Spinal cord (tissue), 10 donors: ENCODE measurements around the gene NEU4. TPM values are rescaled to one million over a fixed set of nuclear protein-coding genes. Genes with fewer than 3 reads are reported as not detected.
"Not testable (repeated sequence)": the region's sequence is repeated elsewhere in the genome, so short reads cannot be mapped to it uniquely, and the experiment has no call there.

ENCODE experiments used
- DNase-seq, 6 donors: peaks; one replicate each; pipeline versions ENCODE4 v3.0.0 to v3.0.0-alpha.2; 2013 to 2015; ENCODE audit warnings: low spot score in 6 of 6, low read depth in 4 of 6
- H3K27ac ChIP-seq: one replicate; pipeline ENCODE4 v1.5.1; 2013; ENCODE audit warnings: low read depth, low read length, control low read depth
- H3K27me3 ChIP-seq: one replicate; pipeline ENCODE4 v1.6.1; 2013; ENCODE audit warnings: low read length; ENCODE audit not compliant: control insufficient read depth, insufficient read depth
- H3K36me3 ChIP-seq: one replicate; pipeline ENCODE4 v1.6.1; 2013; ENCODE audit warnings: low read length; ENCODE audit not compliant: control insufficient read depth, insufficient read depth
- H3K4me1 ChIP-seq: one replicate; pipeline ENCODE4 v1.6.1; 2013; ENCODE audit warnings: low read length; ENCODE audit not compliant: control insufficient read depth, insufficient read depth
- H3K4me3 ChIP-seq: one replicate; pipeline ENCODE4 v1.5.1; 2013; ENCODE audit warnings: low read depth, low read length, control low read depth
- H3K9me3 ChIP-seq: one replicate; pipeline ENCODE4 v1.6.1; 2013; ENCODE audit warnings: low read length; ENCODE audit not compliant: control insufficient read depth, insufficient read depth
- WGBS: methylation state at CpG from one replicate; pipeline ENCODE4 v1.1.5; 2013; ENCODE audit warnings: missing lambda C conversion rate; ENCODE audit not compliant: insufficient coverage; 5-methylcytosine and 5-hydroxymethylcytosine counted together
- polyA plus RNA-seq, 2 donors: library from polyadenylated mRNA; unstranded; fragments of 120-200 nt; gene quantifications; one replicate each; pipeline ENCODE4 v1.2.1, GENCODE V29; 2013; ENCODE audit not compliant: insufficient read length in 2 of 2
- total RNA-seq, 2 donors: library from RNA; depleted of rRNA in 1 of 2; stranded (reverse); fragments of 120-200 nt in 1 of 2; fragments of >200 nt in 1 of 2; gene quantifications; one replicate each; pipeline versions ENCODE4 v1.2.3 to v1.2.4, GENCODE V29; 2013 to 2014
- donor health status: healthy.

Gene NEU4
- total and polyA plus RNA-seq, 4 donors, result 1.2 to 8.3 (median 4.7) TPM

DNA sequence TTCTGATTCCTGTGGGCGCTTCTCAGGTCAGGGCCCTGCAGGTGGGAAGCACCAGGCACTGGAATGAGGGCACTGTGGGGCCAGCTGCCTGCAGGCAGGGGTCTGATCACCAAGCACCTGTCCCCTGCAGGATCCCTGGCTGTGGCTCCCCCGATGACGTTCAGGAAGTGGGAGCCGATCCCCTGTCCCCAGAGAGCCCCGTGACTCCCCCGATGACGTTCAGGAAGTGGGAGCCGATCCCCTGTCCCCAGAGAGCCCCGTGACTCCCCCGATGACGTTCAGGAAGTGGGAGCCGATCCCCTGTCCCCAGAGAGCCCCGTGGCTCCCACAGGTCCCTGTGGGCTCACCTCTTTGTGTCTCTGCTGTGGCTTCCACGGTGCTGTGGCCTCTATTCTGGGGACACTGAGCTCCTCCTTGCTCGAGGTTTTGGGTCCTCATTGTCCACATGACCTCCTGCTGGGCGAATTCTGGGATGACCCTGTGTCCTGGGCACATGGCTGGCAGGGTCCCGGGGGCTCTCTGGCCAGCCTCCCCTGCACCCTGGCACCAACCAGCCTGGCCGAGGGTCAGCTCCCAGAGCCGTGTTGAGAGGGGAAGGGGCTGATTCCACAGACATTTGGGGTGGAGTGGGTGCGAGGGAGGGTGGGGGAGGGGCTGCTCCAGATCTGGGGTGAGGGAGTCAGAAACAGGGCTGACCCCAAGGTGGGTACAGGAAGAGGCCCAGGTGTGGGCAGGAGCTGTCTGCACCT, 4.8 kb downstream of the NEU4 start:
- H3K4me3 ChIP-seq, result no peak overlapping the region
- DNase-seq, result no peak
- peak overlapping the region; percentile 47 for H3K27ac ChIP-seq
- WGBS, result 72% methylated on average over 20 of the region's 20 CpGs
- H3K36me3 ChIP-seq, result peaks cover 15% of the 10 kb centered on the region
- peaks cover 63% of the 10 kb centered on the region for H3K4me1 ChIP-seq
- no peaks in the 10 kb centered on the region for H3K27me3 ChIP-seq
- no peaks in the 10 kb centered on the region for H3K9me3 ChIP-seq

DNA sequence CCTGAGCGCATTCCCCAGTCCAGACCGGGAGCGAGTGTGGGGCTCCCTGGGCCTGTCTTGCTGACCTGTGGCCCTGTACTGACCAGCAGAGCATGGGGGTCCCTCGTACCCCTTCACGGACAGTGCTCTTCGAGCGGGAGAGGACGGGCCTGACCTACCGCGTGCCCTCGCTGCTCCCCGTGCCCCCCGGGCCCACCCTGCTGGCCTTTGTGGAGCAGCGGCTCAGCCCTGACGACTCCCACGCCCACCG, 5.3 kb downstream of the NEU4 start:
- no peak overlapping the region for H3K4me3 ChIP-seq
- H3K36me3 ChIP-seq, result peaks cover 15% of the 10 kb centered on the region
- H3K4me1 ChIP-seq, result peaks cover 60% of the 10 kb centered on the region
- 85% methylated on average over 17 of the region's 17 CpGs for WGBS
- no peaks in the 10 kb centered on the region for H3K27me3 ChIP-seq
- DNase-seq, result no peak
- no peaks in the 10 kb centered on the region for H3K9me3 ChIP-seq
- H3K27ac ChIP-seq, result no peak overlapping the region

DNA sequence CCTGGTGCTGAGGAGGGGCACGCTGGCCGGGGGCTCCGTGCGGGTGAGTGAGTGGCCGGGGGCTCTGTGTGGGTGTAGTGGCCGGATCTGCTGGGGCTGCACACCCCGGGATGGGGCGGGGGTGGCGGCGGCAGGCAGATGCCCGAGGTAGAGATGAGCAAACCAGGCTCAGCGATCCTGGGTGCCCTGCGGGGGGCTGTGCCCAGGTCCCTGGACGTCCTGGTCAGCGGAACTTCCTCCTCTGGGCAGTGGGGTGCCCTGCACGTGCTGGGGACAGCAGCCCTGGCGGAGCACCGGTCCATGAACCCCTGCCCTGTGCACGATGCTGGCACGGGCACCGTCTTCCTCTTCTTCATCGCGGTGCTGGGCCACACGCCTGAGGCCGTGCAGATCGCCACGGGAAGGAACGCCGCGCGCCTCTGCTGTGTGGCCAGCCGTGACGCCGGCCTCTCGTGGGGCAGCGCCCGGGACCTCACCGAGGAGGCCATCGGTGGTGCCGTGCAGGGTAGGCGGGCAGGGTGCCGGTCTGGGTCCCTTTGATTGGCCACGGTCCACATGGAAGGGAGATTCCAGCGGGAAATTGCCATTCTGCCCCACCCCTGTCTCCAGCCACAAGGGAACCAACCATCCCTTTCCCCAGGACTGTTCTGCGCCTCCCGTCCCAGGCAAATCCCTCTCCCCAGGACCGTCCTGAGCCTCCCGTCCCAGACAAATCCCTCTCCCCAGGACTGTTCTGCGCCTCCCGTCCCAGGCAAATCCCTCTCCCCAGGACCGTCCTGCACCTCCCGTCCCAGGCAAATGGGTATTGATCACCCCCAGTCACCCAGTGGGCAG, 5.9 kb downstream of the NEU4 start:
- no peak overlapping the region for H3K27ac ChIP-seq
- WGBS, result 87% methylated on average over 49 of the region's 52 CpGs
- no peaks in the 10 kb centered on the region for H3K27me3 ChIP-seq
- H3K36me3 ChIP-seq, result peaks cover 15% of the 10 kb centered on the region
- no peak overlapping the region for H3K4me3 ChIP-seq
- no peaks in the 10 kb centered on the region for H3K9me3 ChIP-seq
- DNase-seq, result no peak
- H3K4me1 ChIP-seq, result peaks cover 54% of the 10 kb centered on the region

DNA sequence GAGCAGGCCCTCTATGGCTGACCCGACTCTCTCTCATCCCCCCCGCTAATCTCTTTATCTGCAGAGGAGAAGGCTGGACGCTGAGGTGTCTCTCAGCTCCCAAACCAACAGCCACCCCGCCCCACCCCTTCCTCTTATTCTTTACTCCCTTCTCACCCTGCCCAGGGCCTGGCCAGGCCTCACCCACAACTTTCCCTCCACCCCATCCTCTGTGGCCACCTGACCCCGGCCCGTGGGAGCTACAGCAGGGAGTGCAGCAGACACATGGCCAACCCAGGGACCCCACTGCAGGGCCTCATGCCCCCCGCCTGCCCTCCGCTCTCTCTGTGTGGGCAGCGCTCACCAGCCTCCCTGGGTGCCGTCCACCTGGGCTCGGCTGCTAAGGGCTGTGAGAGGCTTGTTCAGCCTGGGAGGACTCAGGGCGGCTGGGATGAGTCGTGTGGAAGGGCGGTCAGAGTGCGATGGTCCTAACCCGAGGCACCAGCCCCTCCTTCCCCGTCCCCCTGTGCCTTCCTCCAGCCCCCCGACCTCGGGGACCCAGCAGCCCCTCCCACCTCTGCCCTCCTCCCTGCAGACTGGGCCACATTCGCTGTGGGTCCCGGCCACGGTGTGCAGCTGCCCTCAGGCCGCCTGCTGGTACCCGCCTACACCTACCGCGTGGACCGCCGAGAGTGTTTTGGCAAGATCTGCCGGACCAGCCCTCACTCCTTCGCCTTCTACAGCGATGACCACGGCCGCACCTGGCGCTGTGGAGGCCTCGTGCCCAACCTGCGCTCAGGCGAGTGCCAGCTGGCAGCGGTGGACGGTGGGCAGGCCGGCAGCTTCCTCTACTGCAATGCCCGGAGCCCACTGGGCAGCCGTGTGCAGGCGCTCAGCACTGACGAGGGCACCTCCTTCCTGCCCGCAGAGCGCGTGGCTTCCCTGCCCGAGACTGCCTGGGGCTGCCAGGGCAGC, 6.8 kb downstream of the NEU4 start:
- 85% methylated on average over 48 of the region's 48 CpGs for WGBS
- H3K27ac ChIP-seq, result no peak overlapping the region
- peaks cover 15% of the 10 kb centered on the region for H3K36me3 ChIP-seq
- H3K4me3 ChIP-seq, result no peak overlapping the region
- H3K27me3 ChIP-seq, result no peaks in the 10 kb centered on the region
- DNase-seq, result no peak
- no peaks in the 10 kb centered on the region for H3K9me3 ChIP-seq
- peaks cover 45% of the 10 kb centered on the region for H3K4me1 ChIP-seq

DNA sequence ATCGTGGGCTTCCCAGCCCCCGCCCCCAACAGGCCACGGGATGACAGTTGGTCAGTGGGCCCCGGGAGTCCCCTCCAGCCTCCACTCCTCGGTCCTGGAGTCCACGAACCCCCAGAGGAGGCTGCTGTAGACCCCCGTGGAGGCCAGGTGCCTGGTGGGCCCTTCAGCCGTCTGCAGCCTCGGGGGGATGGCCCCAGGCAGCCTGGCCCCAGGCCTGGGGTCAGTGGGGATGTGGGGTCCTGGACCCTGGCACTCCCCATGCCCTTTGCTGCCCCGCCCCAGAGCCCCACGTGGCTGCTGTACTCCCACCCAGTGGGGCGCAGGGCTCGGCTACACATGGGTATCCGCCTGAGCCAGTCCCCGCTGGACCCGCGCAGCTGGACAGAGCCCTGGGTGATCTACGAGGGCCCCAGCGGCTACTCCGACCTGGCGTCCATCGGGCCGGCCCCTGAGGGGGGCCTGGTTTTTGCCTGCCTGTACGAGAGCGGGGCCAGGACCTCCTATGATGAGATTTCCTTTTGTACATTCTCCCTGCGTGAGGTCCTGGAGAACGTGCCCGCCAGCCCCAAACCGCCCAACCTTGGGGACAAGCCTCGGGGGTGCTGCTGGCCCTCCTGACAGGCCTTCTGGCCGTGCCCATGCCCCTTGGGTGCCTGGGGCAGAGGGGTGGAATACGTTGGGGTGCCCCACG, 7.6 kb downstream of the NEU4 start:
- no peaks in the 10 kb centered on the region for H3K27me3 ChIP-seq
- WGBS, result 73% methylated on average over 32 of the region's 33 CpGs
- DNase-seq, result no peak

GRCh38 chr2:241817126-241817820, 8.3 kb downstream of the NEU4 start:
- H3K27me3 ChIP-seq, result no peaks in the 10 kb centered on the region
- no peak for DNase-seq
- no peak overlapping the region for H3K27ac ChIP-seq
- peaks cover 30% of the 10 kb centered on the region for H3K4me1 ChIP-seq
- 69% methylated on average over 10 of the region's 16 CpGs for WGBS
- H3K4me3 ChIP-seq, result no peak overlapping the region
- peaks cover 19% of the 10 kb centered on the region for H3K36me3 ChIP-seq
- no peaks in the 10 kb centered on the region for H3K9me3 ChIP-seq

More for the DNA sequence above, 7.6 kb downstream of the NEU4 start:
- no peak overlapping the region for H3K4me3 ChIP-seq
- no peak overlapping the region for H3K27ac ChIP-seq
- H3K4me1 ChIP-seq, result peaks cover 37% of the 10 kb centered on the region
- no peaks in the 10 kb centered on the region for H3K9me3 ChIP-seq
- peaks cover 15% of the 10 kb centered on the region for H3K36me3 ChIP-seq

GRCh38 chr2:241817821-241818215, 8.8 kb downstream of the NEU4 start:
- H3K4me3 ChIP-seq, DNase-seq, H3K9me3 ChIP-seq, H3K27ac ChIP-seq, H3K27me3 ChIP-seq: not testable (repeated sequence)
- peaks cover 19% of the 10 kb centered on the region for H3K36me3 ChIP-seq
- WGBS, result 79% methylated on average over 1 of the region's 10 CpGs
- peaks cover 25% of the 10 kb centered on the region for H3K4me1 ChIP-seq

DNA sequence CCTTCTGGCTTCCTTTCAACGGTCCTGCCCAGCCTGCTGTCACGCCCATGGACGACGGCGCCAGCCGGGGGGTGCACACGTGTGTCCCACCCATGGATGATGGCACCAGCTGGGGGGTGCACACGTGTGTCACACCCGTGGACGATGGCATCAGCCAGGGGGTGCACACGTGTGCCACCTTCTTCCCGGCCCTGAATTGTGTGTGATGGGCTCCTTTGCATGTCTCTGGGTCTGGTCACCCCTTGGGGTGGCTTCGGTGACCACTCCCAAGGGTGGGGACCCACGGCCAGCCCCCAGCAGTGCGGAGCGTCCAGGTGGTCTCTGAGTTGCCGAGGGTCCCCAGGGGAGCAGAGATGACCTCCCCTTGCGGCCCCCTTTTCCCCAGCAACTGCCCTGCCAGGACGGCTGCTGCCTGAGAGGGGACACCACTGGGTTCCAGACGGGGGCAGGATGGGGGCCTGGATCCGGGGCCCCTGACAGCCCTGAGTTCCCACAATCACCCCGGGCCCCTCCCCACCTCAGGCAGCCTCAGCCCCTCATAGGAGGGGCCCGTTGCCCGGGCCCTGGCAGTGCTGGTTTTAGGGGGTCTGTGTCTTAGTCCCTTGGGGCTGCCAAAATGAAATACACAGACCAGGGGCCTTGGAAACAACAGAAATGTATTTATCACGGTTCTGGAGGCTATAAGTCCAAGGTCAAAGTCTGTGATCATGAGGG, 9.4 kb downstream of the NEU4 start:
- Histone ChIP-seq H3K27ac (no peak overlapping the region), H3K4me1 (peaks cover 19% of the 10 kb centered on the region)

More for the DNA sequence above, 9.4 kb downstream of the NEU4 start:
- DNase-seq, result no peak
- Histone ChIP-seq H3K4me3 (no peak overlapping the region), H3K27me3 (no peaks in the 10 kb centered on the region), H3K9me3 (no peaks in the 10 kb centered on the region), H3K36me3 (peaks cover 19% of the 10 kb centered on the region)
- WGBS, result 85% methylated on average over 23 of the region's 25 CpGs
